Measurements from ENCODE around the gene KIAA1755. TPM values are rescaled to one million over a fixed set of nuclear protein-coding genes. Genes with fewer than 3 reads are reported as not detected.

Gene KIAA1755
- total RNA-seq, 1 experiment from 2014 or later = not detected

DNA sequence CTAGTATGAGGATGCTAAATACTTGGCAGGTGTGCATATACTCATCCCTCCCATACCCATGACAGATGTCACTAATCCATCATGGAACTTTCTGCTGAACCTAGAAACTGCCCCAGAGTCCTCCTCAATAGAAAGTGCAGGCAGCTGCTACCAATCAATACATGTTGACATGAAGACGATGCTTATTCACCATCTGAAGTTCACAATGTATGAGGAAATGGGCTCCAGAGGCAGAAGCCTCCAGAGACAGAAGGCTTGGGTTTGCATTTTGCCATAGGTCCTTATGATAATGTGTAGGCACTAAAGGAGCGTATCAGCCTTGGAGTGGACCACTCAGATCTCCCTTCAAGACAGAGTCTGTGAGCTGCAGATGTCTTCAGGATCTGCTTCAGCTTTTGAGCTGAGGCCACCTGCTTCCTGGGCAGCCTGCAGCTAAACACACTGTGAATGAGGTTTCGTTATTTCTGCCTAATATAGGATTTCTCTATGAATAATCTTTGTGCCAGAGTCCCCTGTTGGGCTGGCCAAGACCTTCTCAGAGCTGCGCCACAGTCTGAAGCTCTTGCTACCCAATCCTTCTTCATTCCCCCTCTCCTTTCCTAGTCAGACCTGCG lies 7.5 kb upstream of the KIAA1755 start:
- intact Hi-C loops (cut with micrococcal nuclease; ENCODE audit: unreplicated experiment) = no loop called here
- Histone ChIP-seq H3K9me3 (ENCODE audit: low read depth, low read length, poor library complexity, severe bottlenecking) (no peaks in the 10 kb centered on the region), H3K4me1 (ENCODE audit: insufficient read depth, low read length, poor library complexity, severe bottlenecking) (no peaks in the 10 kb centered on the region), H3K27ac (ENCODE audit: low read depth, low read length, poor library complexity, severe bottlenecking) (no peak overlapping the region), H3K4me3 (ENCODE audit: low read depth, low read length, poor library complexity, severe bottlenecking) (no peak overlapping the region), H3K36me3 (ENCODE audit: insufficient read depth, low read length, poor library complexity, severe bottlenecking) (no peaks in the 10 kb centered on the region), H3K27me3 (replicated peaks; ENCODE audit: insufficient read depth, low read depth, low read length, poor library complexity) (peaks cover 18% of the 10 kb centered on the region)
- no TSS peak for BruUV-seq (replicated peaks)
- TF ChIP-seq EZH2 (IDR thresholded peaks at IDR 0.05; ENCODE audit: borderline replicate concordance, low read depth, low read length, poor library complexity, severe bottlenecking) = no peak
- TF ChIP-seq, protein P1, sequence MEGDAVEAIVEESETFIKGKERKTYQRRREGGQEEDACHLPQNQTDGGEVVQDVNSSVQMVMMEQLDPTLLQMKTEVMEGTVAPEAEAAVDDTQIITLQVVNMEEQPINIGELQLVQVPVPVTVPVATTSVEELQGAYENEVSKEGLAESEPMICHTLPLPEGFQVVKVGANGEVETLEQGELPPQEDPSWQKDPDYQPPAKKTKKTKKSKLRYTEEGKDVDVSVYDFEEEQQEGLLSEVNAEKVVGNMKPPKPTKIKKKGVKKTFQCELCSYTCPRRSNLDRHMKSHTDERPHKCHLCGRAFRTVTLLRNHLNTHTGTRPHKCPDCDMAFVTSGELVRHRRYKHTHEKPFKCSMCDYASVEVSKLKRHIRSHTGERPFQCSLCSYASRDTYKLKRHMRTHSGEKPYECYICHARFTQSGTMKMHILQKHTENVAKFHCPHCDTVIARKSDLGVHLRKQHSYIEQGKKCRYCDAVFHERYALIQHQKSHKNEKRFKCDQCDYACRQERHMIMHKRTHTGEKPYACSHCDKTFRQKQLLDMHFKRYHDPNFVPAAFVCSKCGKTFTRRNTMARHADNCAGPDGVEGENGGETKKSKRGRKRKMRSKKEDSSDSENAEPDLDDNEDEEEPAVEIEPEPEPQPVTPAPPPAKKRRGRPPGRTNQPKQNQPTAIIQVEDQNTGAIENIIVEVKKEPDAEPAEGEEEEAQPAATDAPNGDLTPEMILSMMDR (conservative IDR thresholded peaks at IDR 0.05; ENCODE audit: low read depth, low read length) = no peak
- ChIA-PET CTCF (no interaction called here), POLR2A (ENCODE audit: low non-redundant PET) (no interaction called here)
- DNase-seq (ENCODE audit: low spot score) = no peak

DNA sequence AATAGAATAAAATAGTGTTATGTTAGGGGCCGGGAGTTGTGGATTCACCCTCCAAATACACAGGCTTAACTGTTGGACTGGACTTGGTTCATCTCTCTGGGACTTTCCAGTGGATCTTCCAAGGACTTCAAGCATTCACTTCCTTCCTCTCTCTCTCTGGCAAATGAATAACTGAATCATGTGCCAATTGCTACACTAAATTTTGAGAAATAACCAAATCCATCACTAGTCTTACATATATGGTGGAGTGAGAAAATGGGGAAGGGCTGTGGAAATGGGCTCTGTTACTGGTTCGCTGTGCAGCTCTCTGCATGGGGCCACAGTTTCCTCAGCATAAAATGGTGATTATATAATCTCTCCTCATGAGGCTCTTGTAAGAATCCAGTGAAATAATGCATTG lies 6.8 kb upstream of the KIAA1755 start:
- ChIA-PET CTCF (no interaction called here), POLR2A (ENCODE audit: low non-redundant PET) (no interaction called here)
- intact Hi-C loops (cut with micrococcal nuclease; ENCODE audit: unreplicated experiment) = no loop called here
- DNase-seq (ENCODE audit: low spot score) = no peak
- H3K4me3 ChIP-seq (ENCODE audit: low read depth, low read length, poor library complexity, severe bottlenecking) = no peak overlapping the region
- no peaks in the 10 kb centered on the region for H3K9me3 ChIP-seq (ENCODE audit: low read depth, low read length, poor library complexity, severe bottlenecking)
- BruUV-seq (replicated peaks) = no TSS peak
- H3K27ac ChIP-seq (ENCODE audit: low read depth, low read length, poor library complexity, severe bottlenecking) = no peak overlapping the region
- no peak for TF ChIP-seq EZH2 (IDR thresholded peaks at IDR 0.05; ENCODE audit: borderline replicate concordance, low read depth, low read length, poor library complexity, severe bottlenecking)
- TF ChIP-seq, protein P1 (conservative IDR thresholded peaks at IDR 0.05; ENCODE audit: low read depth, low read length) = no peak
- no peaks in the 10 kb centered on the region for H3K4me1 ChIP-seq (ENCODE audit: insufficient read depth, low read length, poor library complexity, severe bottlenecking)
- H3K36me3 ChIP-seq (ENCODE audit: insufficient read depth, low read length, poor library complexity, severe bottlenecking) = no peaks in the 10 kb centered on the region
- H3K27me3 ChIP-seq (replicated peaks; ENCODE audit: insufficient read depth, low read depth, low read length, poor library complexity) = peaks cover 25% of the 10 kb centered on the region

DNA sequence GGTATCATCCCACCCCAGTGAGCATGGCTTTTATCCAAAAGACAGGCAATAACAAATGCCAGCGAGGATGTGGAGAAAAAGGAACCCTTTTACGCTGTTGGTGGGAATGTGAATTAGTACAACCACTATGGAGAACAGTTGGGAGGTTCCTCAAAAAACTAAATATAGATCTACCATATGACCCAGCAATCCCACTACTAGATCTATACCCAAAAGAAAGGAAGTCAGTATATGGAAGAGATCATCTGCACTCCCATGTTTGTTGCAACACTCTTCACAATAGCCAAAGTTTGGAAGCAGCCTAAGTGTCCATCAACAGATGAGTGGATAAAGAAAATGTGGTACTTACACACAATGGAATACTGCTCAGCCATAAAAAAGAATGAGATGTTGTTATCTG lies 5.9 kb upstream of the KIAA1755 start:
- TF ChIP-seq, protein P1 (conservative IDR thresholded peaks at IDR 0.05; ENCODE audit: low read depth, low read length) = no peak
- TF ChIP-seq EZH2 (IDR thresholded peaks at IDR 0.05; ENCODE audit: borderline replicate concordance, low read depth, low read length, poor library complexity, severe bottlenecking) = no peak
- no peak overlapping the region for H3K4me3 ChIP-seq (ENCODE audit: low read depth, low read length, poor library complexity, severe bottlenecking)
- no peaks in the 10 kb centered on the region for H3K4me1 ChIP-seq (ENCODE audit: insufficient read depth, low read length, poor library complexity, severe bottlenecking)
- intact Hi-C loops (cut with micrococcal nuclease; ENCODE audit: unreplicated experiment) = no loop called here
- H3K9me3 ChIP-seq (ENCODE audit: low read depth, low read length, poor library complexity, severe bottlenecking) = no peaks in the 10 kb centered on the region
- no peak overlapping the region for H3K27ac ChIP-seq (ENCODE audit: low read depth, low read length, poor library complexity, severe bottlenecking)
- H3K36me3 ChIP-seq (ENCODE audit: insufficient read depth, low read length, poor library complexity, severe bottlenecking) = no peaks in the 10 kb centered on the region
- CTCF ChIA-PET = no interaction called here
- no TSS peak for BruUV-seq (replicated peaks)
- POLR2A ChIA-PET (ENCODE audit: low non-redundant PET) = no interaction called here
- peaks cover 32% of the 10 kb centered on the region for H3K27me3 ChIP-seq (replicated peaks; ENCODE audit: insufficient read depth, low read depth, low read length, poor library complexity)
- no peak for DNase-seq (ENCODE audit: low spot score)
